ENCODE data around the gene CXCL11.
A peak's percentile ranks its signal among the peaks of the same experiment; 100 is the strongest.
"Not testable (repeated sequence)": the region's sequence is repeated elsewhere in the genome, so short reads cannot be mapped to it uniquely, and the experiment has no call there.

Gene CXCL11

DNA sequence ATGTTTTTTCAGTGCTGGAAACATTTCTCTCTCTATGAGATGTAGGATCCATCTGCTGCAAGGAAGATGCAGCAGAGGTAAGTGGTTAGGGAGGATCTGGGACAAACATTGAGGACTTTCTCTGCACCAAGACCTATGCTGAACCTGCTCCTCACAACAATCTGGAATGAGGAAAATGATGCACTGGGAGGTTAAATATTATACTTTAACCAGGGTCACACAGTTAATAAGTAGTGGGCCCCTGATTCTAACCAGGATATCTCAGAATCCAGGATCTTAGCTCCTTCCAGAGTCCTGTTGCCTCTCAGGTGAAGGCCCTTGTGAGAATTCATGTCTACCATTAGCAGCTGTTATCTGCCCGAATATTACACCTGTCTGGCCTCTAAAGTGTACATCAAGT lies 35.6 kb downstream of the CXCL11 start:
- DNase-seq, result no peak

DNA sequence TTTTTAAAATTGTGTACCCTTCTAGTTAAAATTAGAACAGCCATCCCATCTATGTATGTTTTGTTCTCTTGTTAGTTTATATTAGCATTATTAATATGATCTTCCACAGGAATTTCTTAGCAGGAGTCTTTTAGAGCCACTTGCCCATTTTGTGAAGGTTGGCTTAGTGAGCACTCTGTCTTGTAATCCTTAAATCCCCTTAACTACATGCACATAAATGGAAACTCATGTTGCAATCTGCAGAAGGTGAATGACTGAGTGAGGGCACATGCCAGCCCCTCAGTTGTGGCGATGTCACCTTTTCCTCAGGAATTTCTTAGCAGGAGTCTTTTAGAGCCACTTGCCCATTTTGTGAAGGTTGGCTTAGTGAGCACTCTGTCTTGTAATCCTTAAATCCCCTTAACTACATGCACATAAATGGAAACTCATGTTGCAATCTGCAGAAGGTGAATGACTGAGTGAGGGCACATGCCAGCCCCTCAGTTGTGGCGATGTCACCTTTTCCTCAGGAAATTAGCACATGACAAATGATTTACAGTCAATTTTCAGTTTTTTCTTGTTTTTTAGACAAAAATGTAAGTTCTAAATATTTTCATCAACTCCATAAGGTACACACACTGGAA lies 37.2 kb downstream of the CXCL11 start:
- DNase-seq, result not testable (repeated sequence)

GRCh38 chr4:75997946-75998345 lies 37.9 kb downstream of the CXCL11 start:
- DNase-seq, result no peak

DNA sequence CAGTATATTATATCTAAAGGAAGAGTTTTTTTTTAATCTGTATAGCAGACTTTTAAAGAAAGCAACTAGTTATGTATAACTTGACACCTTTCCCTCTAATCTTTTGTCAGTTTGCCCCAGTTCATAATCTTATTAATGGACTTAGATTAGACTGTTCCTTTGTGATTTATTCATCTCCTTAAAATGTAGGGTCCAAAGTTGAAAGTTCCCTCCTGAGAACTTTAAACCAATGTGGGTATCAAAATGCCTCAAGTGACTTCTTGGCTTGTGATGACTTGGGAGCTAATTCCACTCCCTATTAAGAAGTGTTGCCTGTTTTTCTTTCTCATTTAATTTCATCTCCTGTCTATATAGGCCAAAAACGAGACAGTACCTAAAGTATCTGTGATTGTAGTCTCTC lies 38.8 kb downstream of the CXCL11 start:
- no peak for DNase-seq

DNA sequence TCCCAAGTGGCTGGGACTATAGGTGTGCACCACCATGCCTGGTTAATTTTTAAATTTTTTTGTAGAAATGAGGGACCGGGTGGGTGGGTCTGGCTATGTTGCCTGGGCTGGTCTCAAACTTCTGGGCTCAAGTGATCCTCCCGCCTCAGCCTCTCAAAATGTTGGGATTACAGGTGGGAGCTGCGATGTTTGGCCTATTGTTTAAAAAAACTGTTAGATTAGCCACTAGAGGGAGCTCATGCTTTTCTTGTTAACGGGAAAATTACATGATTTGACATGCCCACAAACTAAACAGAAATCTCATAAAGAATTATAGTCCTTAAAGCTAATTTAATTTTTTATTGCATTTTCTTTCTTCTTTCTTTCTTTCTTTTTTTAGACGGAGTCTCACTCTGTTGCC lies 40.1 kb downstream of the CXCL11 start:
- peak; percentile 51 for DNase-seq

DNA sequence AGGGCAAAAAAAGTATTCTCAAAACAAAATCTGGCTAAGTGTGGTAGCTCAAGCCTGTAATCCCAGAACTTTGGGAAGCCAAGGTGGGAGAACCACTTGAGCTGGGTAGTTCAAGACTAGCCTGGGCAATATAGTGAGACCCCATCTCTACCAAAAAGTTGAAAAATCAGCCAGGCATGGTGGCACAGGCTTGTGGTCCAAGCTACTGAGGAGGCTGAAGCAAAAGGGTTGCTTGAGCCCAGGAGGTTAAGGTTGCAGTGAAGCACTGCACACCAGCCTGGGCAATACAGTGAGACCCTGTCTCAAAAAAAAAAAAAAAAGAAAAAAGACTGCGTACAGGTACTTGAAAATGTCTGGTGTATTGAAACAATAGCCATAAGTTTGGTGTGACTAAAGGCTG lies 43.4 kb downstream of the CXCL11 start:
- no peak for DNase-seq

GRCh38 chr4:75989846-75990528 lies 45.9 kb downstream of the CXCL11 start:
- DNase-seq, result no peak

DNA sequence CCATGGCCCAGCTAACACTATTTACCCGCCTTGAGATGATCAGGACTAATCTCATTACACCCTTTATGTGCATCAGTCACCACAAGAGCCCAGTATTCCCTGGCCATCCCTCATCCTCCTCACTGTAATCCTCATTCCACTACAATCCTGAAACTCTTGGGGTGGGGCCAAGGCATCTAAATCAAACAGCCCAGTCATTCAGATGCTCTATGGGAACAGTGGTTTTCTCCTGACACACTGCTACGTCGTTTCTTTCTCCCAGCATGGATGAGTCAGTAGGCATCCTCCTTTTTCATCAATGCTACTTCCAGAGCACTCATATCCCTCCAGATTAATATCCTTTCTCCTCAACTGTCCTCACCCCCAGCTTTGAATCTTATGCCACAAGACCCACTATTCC lies 50.8 kb downstream of the CXCL11 start:
- peak; percentile 82 for DNase-seq

Data from fibroblast of skin of back (primary cell).